Measurements from ENCODE around the gene EPHB2. TPM values are rescaled to one million over a fixed set of nuclear protein-coding genes. Genes with fewer than 3 reads are reported as not detected.

The EPHB2 gene
- total RNA-seq, 2 donors from 2014 or later = 34.0 to 50.7 TPM

DNA sequence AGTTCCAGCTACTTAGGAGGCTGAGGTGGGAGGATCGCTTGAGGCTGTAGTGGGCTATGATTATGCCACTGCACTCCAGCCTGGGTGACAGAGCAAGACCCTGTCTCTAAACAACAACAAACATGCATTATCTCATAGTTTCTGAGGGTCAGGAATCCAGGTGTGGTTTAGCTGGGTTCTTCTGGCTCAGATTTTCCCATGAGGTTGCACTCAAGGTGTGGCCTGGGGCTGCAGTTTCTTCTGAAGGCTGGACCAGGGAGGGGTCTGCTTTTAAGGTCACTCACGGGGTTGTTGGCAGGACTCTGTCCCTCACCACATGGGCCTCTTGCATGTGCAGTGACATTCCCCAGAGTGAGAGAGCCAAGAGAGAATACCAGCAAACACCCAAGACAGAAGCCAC, 77.0 kb downstream of the EPHB2 start:
- no peaks in the 10 kb centered on the region for H3K36me3 ChIP-seq (ENCODE audit: control insufficient read depth, insufficient read depth, low read length)
- H3K27ac ChIP-seq (ENCODE audit: low read depth, low read length) = no peak overlapping the region
- 93 to 100% methylated on average over 2 of the region's 2 CpGs for WGBS, 2 experiments (ENCODE audit: insufficient coverage in 1 of 2, insufficient read length in 1 of 2)
- TF ChIP-seq, protein P1, sequence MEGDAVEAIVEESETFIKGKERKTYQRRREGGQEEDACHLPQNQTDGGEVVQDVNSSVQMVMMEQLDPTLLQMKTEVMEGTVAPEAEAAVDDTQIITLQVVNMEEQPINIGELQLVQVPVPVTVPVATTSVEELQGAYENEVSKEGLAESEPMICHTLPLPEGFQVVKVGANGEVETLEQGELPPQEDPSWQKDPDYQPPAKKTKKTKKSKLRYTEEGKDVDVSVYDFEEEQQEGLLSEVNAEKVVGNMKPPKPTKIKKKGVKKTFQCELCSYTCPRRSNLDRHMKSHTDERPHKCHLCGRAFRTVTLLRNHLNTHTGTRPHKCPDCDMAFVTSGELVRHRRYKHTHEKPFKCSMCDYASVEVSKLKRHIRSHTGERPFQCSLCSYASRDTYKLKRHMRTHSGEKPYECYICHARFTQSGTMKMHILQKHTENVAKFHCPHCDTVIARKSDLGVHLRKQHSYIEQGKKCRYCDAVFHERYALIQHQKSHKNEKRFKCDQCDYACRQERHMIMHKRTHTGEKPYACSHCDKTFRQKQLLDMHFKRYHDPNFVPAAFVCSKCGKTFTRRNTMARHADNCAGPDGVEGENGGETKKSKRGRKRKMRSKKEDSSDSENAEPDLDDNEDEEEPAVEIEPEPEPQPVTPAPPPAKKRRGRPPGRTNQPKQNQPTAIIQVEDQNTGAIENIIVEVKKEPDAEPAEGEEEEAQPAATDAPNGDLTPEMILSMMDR (conservative IDR thresholded peaks at IDR 0.05) = no peak
- no peaks in the 10 kb centered on the region for H3K27me3 ChIP-seq (ENCODE audit: control insufficient read depth, insufficient read depth, low read length, poor library complexity, severe bottlenecking)
- peaks cover 3% of the 10 kb centered on the region for H3K4me1 ChIP-seq (ENCODE audit: control insufficient read depth, insufficient read depth, low read length)
- no peak overlapping the region for H3K9ac ChIP-seq (ENCODE audit: extremely low read depth, low read length, poor library complexity, severe bottlenecking)
- DNase-seq = no peak
- peaks cover 16% of the 10 kb centered on the region for H3K4me1 Mint-ChIP-seq
- H3K4me3 Mint-ChIP-seq = no peak overlapping the region
- H3K36me3 Mint-ChIP-seq (ENCODE audit: low read depth) = peaks cover 7% of the 10 kb centered on the region
- H3K27ac Mint-ChIP-seq = no peak overlapping the region
- H3K27me3 Mint-ChIP-seq (ENCODE audit: insufficient read depth) = no peaks in the 10 kb centered on the region
- no peaks in the 10 kb centered on the region for H3K9me3 ChIP-seq (ENCODE audit: control insufficient read depth, low read length)
- no peak overlapping the region for H3K4me3 ChIP-seq (ENCODE audit: low read length)
- no peaks in the 10 kb centered on the region for H3K9me3 Mint-ChIP-seq

DNA sequence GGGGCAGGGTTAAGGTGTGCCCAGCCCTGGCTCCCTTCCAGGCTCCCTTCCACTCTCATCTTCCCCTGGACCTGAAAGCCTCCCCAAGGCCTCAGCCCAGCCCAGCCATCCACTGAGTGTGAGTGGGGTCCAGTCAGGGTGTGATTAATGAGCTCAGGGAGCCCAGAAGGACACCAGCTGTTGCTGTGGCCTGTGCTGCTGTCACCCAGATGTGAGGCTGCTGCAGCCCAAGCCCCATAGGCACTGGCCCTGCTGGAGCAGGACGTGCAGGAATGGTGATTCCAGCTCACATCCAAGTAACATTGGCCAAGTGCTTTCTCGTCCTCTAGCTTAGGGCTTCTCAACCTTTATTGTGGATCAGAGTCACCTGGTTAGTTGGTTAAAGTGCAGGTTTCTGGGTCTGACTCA, 77.6 kb downstream of the EPHB2 start:
- Histone ChIP-seq H3K4me3 (ENCODE audit: low read length) (no peak overlapping the region), H3K36me3 (ENCODE audit: control insufficient read depth, insufficient read depth, low read length) (no peaks in the 10 kb centered on the region), H3K9ac (ENCODE audit: extremely low read depth, low read length, poor library complexity, severe bottlenecking) (no peak overlapping the region), H3K27ac (ENCODE audit: low read depth, low read length) (no peak overlapping the region), H3K4me1 (ENCODE audit: control insufficient read depth, insufficient read depth, low read length) (peaks cover 3% of the 10 kb centered on the region), H3K9me3 (ENCODE audit: control insufficient read depth, low read length) (no peaks in the 10 kb centered on the region), H3K27me3 (ENCODE audit: control insufficient read depth, insufficient read depth, low read length, poor library complexity, severe bottlenecking) (no peaks in the 10 kb centered on the region)
- TF ChIP-seq, protein P1 (conservative IDR thresholded peaks at IDR 0.05) = no peak
- 99% methylated on average over 2 of the region's 2 CpGs; no CpG with 5 or more reads in 1 of the 2 experiments for WGBS, 2 experiments (ENCODE audit: insufficient coverage in 1 of 2, insufficient read length in 1 of 2)
- Mint-ChIP-seq H3K27ac (no peak overlapping the region), H3K9me3 (no peaks in the 10 kb centered on the region), H3K4me3 (no peak overlapping the region), H3K4me1 (peaks cover 22% of the 10 kb centered on the region), H3K36me3 (ENCODE audit: low read depth) (peaks cover 7% of the 10 kb centered on the region), H3K27me3 (ENCODE audit: insufficient read depth) (no peaks in the 10 kb centered on the region)
- no peak for DNase-seq

DNA sequence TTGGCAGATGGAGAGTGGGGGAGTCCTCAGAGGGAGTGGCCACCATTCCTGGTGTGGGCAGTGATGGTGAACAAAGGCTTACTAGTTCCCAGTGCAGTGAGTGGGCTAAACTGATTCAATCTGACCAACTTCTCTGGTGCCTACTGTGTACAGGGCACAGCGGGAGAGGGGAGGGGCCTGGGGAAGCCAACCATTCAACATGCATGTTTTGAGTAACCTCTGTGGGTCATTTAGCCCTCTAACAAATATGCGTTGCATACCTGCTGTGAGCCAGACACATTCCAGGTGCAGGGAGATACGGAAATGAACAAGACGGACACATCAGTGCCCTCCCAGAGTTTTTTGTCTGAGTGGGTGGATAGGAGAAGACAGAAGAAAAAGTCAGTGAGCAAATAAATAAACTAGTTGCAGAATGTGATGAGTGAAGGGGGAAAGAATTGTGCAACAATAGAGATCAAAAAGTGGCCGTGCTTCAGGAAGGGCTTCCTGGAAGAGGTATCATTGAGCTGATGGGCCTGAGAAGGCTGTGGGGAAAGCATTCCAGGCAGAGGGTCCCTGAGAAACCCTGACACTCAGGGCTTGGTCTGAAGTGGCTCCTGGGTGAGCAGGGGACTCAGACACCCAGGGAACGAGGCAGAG, 78.8 kb downstream of the EPHB2 start:
- Mint-ChIP-seq H3K27ac (no peak overlapping the region), H3K27me3 (ENCODE audit: insufficient read depth) (no peaks in the 10 kb centered on the region), H3K9me3 (no peaks in the 10 kb centered on the region), H3K4me3 (no peak overlapping the region), H3K4me1 (peaks cover 25% of the 10 kb centered on the region), H3K36me3 (ENCODE audit: low read depth) (peaks cover 7% of the 10 kb centered on the region)
- Histone ChIP-seq H3K4me1 (ENCODE audit: control insufficient read depth, insufficient read depth, low read length) (peaks cover 8% of the 10 kb centered on the region), H3K36me3 (ENCODE audit: control insufficient read depth, insufficient read depth, low read length) (no peaks in the 10 kb centered on the region), H3K27me3 (ENCODE audit: control insufficient read depth, insufficient read depth, low read length, poor library complexity, severe bottlenecking) (no peaks in the 10 kb centered on the region), H3K27ac (ENCODE audit: low read depth, low read length) (peak overlapping the region; percentile 33), H3K9ac (ENCODE audit: extremely low read depth, low read length, poor library complexity, severe bottlenecking) (no peak overlapping the region), H3K9me3 (ENCODE audit: control insufficient read depth, low read length) (no peaks in the 10 kb centered on the region), H3K4me3 (ENCODE audit: low read length) (no peak overlapping the region)
- WGBS, 2 experiments (ENCODE audit: insufficient coverage in 1 of 2, insufficient read length in 1 of 2) = 56 to 85% methylated on average over 5 to 6 of the region's 6 CpGs
- DNase-seq = no peak
- TF ChIP-seq, protein P1 (conservative IDR thresholded peaks at IDR 0.05) = no peak
